Stomach (tissue), 9 donors: ENCODE results near the gene ATP2B1. TPM values are rescaled to one million over a fixed set of nuclear protein-coding genes. Genes with fewer than 3 reads are reported as not detected.
A peak's percentile ranks its signal among the peaks of the same experiment; 100 is the strongest.

ENCODE experiments used
- DNase-seq, 2 donors: peaks; one replicate each; pipeline versions ENCODE4 v3.0.0 to v3.0.0-alpha.2; 2013 to 2019
- H3K27ac ChIP-seq, 5 donors: fragments of 200-600 bp in 4 of 5; sonication (generic) in 4 of 5; one replicate each; pipeline ENCODE4 v1.5.1; 2013 to 2019; ENCODE audit warnings: mild to moderate bottlenecking in 1 of 5, moderate library complexity in 1 of 5
- H3K27me3 ChIP-seq, 3 donors: fragments of 200-600 bp; sonication (generic); one replicate each; pipeline ENCODE4 v1.5.1; 2017 to 2019; ENCODE audit warnings: mixed run types in 1 of 3
- H3K36me3 ChIP-seq, 4 donors: fragments of 200-600 bp; sonication (generic); 1 replicate in 3 of 4; 2 replicates in 1 of 4; pipeline ENCODE4 v1.5.1; 2016 to 2019
- H3K4me1 ChIP-seq, 4 donors: fragments of 200-600 bp; sonication (generic); one replicate each; pipeline ENCODE4 v1.5.1; 2016 to 2019
- H3K4me3 ChIP-seq, 4 donors: fragments of 200-600 bp; sonication (generic) in 3 of 4; one replicate each; pipeline ENCODE4 v1.5.1; 2016 to 2019; ENCODE audit warnings: mild to moderate bottlenecking in 1 of 4
- H3K9me3 ChIP-seq, 4 donors: fragments of 200-600 bp; sonication (generic); one replicate each; pipeline ENCODE4 v1.5.1; 2016 to 2019
- EP300 ChIP-seq: sonication (generic); formaldehyde crosslinking; IDR thresholded peaks from one replicate; pipeline ENCODE4 v1.6.1; 2017; ENCODE audit warnings: antibody characterized with exemption
- POLR2A ChIP-seq, 4 donors: fragments of 450-650 bp; IDR thresholded peaks; one replicate each; pipeline ENCODE4 v1.6.1; 2016; ENCODE audit warnings: antibody characterized with exemption in 4 of 4, control low read depth in 2 of 4, mild to moderate bottlenecking in 1 of 4, moderate library complexity in 1 of 4
- POLR2AphosphoS5 ChIP-seq, 3 donors: sonication (generic); formaldehyde crosslinking; IDR thresholded peaks; one replicate each; pipeline ENCODE4 v1.6.1; 2016; ENCODE audit warnings: antibody characterized with exemption in 3 of 3
- whole genome bisulfite sequencing, 5 donors: extraction: QIAGEN DNeasy Blood & Tissue Kit in 3 of 5; methylation state at CpG; one replicate each; pipeline versions ENCODE4 v1.1.5 to v1.1.7; 2013 to 2018; 5-methylcytosine and 5-hydroxymethylcytosine counted together
- intact Hi-C: fragments of 100-400 bp; cut with DNase I; formaldehyde crosslinking; loops from one replicate; pipeline ENCODE4 v1.15.1; 2023; ENCODE audit warnings: low total_unique reads
- polyA plus RNA-seq, 3 donors: library from polyadenylated mRNA; stranded (reverse); fragments of 200-250 nt; gene quantifications; one replicate each; pipeline ENCODE4 v1.2.3, GENCODE V29; 2013
- total RNA-seq, 5 donors: library from RNA; depleted of rRNA; stranded (reverse); fragments of >200 nt; gene quantifications; one replicate each; pipeline versions ENCODE4 v1.1.0 to v1.2.3, GENCODE V29; 2014 to 2016
- TF ChIP-seq, protein P1 (sequence below), 7 experiments: fragments of 450-650 bp in 4 of 7; fragments of 200-600 bp in 3 of 7; sonication (generic) in 3 of 7; IDR thresholded peaks; one replicate each; pipeline ENCODE4 v1.5.1; 2016 to 2019; ENCODE audit warnings: antibody characterized with exemption in 7 of 7, control low read depth in 2 of 7, mild to moderate bottlenecking in 1 of 7
- donor health status: healthy with polysubstance abuse.
- donor health status: Bipolar disorder and iron deficiency.
- donor health status: healthy.

The ATP2B1 gene
- total and polyA plus RNA-seq, 8 donors = 3.5 to 84.1 (median 18.6) TPM

DNA sequence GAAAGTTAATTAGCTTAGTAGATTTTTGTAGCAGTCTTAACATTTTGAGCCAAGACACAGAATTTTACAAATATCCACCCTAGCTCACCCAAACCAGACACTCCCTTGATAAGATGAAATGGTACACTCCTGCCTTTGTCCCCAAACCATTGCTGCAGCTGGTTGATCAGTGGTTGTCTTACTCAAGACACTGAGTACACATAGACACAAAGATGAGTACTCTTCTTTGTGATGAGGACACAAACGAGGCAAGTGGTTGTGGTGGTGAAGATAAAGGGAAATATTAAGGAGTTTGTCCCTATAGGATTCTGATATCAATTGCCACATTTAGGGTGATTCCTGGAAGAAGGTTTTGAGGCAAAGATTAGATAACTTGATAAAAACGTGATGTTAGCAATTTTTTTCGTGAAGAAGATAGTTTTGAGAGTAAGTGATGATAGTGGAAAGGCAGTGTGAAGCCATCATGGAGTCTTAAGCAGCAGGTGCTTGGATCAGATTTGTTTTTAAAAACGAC is 21.4 kb upstream of the ATP2B1 start:
- WGBS, 5 donors = 62 to 70% (median 66%) methylated on average over 4 of the region's 4 CpGs

DNA sequence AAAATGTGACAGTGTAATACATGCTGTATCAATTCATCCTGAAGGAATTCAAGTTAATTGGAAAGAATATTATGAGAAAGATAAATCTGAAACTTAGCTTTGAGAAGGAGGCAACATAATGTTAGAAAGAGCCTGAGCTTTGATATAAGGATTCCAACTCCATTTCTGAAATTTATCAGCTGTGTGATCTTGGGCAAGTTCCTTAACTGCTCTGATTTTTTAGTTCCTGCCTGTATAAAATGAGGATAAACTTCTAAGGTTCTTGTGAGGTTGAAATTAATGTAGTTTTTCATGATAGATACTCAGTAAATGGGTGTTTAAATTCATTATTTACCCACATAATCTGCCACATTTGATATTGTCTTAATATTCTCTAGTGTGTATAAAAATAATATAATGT is 14.6 kb upstream of the ATP2B1 start:
- intact Hi-C loops = no loop called here

More for the DNA sequence above, 21.4 kb upstream of the ATP2B1 start:
- DNase-seq = no peak
- no peak for TF ChIP-seq POLR2A (IDR thresholded peaks at IDR 0.05)
- no peak for TF ChIP-seq POLR2AphosphoS5 (IDR thresholded peaks at IDR 0.05)
- TF ChIP-seq, protein P1, sequence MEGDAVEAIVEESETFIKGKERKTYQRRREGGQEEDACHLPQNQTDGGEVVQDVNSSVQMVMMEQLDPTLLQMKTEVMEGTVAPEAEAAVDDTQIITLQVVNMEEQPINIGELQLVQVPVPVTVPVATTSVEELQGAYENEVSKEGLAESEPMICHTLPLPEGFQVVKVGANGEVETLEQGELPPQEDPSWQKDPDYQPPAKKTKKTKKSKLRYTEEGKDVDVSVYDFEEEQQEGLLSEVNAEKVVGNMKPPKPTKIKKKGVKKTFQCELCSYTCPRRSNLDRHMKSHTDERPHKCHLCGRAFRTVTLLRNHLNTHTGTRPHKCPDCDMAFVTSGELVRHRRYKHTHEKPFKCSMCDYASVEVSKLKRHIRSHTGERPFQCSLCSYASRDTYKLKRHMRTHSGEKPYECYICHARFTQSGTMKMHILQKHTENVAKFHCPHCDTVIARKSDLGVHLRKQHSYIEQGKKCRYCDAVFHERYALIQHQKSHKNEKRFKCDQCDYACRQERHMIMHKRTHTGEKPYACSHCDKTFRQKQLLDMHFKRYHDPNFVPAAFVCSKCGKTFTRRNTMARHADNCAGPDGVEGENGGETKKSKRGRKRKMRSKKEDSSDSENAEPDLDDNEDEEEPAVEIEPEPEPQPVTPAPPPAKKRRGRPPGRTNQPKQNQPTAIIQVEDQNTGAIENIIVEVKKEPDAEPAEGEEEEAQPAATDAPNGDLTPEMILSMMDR (IDR thresholded peaks at IDR 0.05) = no peak
- TF ChIP-seq EP300 = no peak
- intact Hi-C loops = no loop called here
- H3K4me3 ChIP-seq = no peak overlapping the region
- no peaks in the 10 kb centered on the region for H3K27me3 ChIP-seq
- no peak overlapping the region for H3K27ac ChIP-seq
- peaks cover 0 to 14% (median 3%) of the 10 kb centered on the region in 4 donors for H3K4me1 ChIP-seq
- no peaks in the 10 kb centered on the region for H3K36me3 ChIP-seq
- H3K9me3 ChIP-seq = no peaks in the 10 kb centered on the region

DNA sequence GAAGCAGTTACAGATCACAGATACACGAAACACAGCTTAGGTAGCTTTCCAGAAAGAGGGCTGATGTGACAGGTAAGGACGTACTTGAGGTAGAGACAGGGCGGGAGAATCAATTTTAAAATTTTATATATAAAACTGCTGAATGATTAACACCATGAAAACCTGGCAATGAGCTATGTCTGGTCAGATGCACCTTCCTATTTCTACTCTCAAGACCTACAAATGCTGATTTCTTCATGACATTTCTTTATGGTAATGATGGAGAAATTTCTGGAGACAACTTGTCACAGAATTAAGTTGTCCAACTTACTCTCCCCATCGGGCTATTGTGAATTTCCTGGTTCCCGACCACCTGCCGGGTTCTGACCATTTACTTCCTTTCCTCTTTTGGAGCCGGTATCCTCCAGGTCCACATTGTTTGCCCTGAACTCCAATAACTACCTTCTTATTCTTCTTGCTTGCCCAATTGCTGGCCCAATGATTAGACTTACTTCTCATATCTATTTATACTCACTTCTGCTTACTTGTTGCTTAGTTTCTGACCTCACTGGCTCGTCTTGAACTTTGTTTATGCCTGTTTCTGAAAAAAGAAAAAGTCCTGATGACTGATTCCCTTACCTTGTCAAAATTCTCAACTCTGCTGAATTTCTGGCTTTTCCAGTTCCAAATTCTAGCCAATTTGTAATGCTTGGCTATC is 12.8 kb upstream of the ATP2B1 start:
- H3K27ac ChIP-seq = no peak overlapping the region
- 79 to 83% (median 80%) methylated on average over 8 of the region's 8 CpGs for WGBS, 5 donors
- H3K36me3 ChIP-seq = no peaks in the 10 kb centered on the region
- TF ChIP-seq EP300 = no peak
- TF ChIP-seq, protein P1 (IDR thresholded peaks at IDR 0.05) = no peak
- TF ChIP-seq POLR2AphosphoS5 (IDR thresholded peaks at IDR 0.05) = no peak
- no peak for TF ChIP-seq POLR2A (IDR thresholded peaks at IDR 0.05)
- DNase-seq = peak in 1 of 2 donors; percentile 14
- H3K4me3 ChIP-seq = no peak overlapping the region
- H3K4me1 ChIP-seq = no peaks in the 10 kb centered on the region
- H3K27me3 ChIP-seq = no peaks in the 10 kb centered on the region
- intact Hi-C loops = no loop called here
- no peaks in the 10 kb centered on the region for H3K9me3 ChIP-seq

More for the DNA sequence above, 14.6 kb upstream of the ATP2B1 start:
- Histone ChIP-seq H3K27ac (no peak overlapping the region), H3K36me3 (no peaks in the 10 kb centered on the region), H3K27me3 (no peaks in the 10 kb centered on the region), H3K9me3 (no peaks in the 10 kb centered on the region), H3K4me1 (no peaks in the 10 kb centered on the region), H3K4me3 (no peak overlapping the region)
- TF ChIP-seq EP300 = no peak
- no peak for TF ChIP-seq POLR2A (IDR thresholded peaks at IDR 0.05)
- TF ChIP-seq POLR2AphosphoS5 (IDR thresholded peaks at IDR 0.05) = no peak
- TF ChIP-seq, protein P1 (IDR thresholded peaks at IDR 0.05) = no peak
- DNase-seq = no peak

DNA sequence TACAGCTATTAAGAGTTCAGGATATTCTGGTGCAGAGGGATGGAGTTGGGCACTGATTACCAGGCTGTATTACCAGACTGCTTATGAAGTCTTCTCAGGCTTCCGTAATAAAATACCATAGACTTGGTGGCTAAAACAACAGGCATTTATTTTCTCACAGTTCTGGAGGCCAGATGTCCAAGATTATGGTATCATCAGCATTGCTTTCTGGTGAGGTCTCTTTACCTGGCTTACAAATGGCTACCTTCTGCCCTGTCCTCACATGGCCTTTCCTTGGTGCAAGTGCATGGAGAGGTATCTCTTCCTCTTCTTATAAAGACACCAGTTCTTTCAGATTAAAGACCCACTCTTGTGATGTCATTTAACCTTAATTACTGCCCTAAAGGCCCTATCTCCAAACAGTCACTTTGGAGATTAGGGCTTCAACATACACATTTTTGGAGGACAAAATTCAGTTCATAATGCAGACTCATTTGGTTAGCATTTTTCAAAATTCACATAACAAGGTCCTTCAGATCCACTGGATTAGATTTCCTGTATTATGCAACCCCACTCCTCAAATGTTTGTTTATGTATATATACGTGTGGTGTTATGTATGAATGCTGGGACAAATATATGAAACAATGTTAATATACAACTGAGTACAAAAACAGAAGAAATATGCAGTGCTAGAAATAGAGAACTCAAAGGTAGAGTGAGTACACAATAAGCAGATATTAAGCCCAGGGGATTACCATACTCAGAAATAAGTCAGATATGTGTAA is 9.3 kb upstream of the ATP2B1 start:
- WGBS, 5 donors = 91 to 95% (median 92%) methylated on average over 2 of the region's 2 CpGs
- TF ChIP-seq, protein P1 (IDR thresholded peaks at IDR 0.05) = no peak
- no peak for TF ChIP-seq POLR2A (IDR thresholded peaks at IDR 0.05)
- no peak for TF ChIP-seq POLR2AphosphoS5 (IDR thresholded peaks at IDR 0.05)
- no peak for TF ChIP-seq EP300
- H3K27me3 ChIP-seq = no peaks in the 10 kb centered on the region
- no peak for DNase-seq
- H3K9me3 ChIP-seq = peaks cover 0 to 5% (median 0%) of the 10 kb centered on the region in 4 donors
- H3K36me3 ChIP-seq = no peaks in the 10 kb centered on the region
- intact Hi-C loops = no loop called here
- no peak overlapping the region for H3K4me3 ChIP-seq
- H3K27ac ChIP-seq = no peak overlapping the region
- H3K4me1 ChIP-seq = no peaks in the 10 kb centered on the region
